CD4-positive, alpha-beta T cell treated with Interleukin-4 for 4 hours (primary cell): ENCODE measurements around the gene TESMIN.

ENCODE experiments used
- DNase-seq: peaks from one replicate; pipeline ENCODE4 v3.0.0-alpha.2; 2020

The TESMIN gene

GRCh38 chr11:68751331-68751856, at the start of gene TESMIN:
Gene TESMIN, minus strand, starts transcription at chr11:68751520. Its CDS starts 860 bp downstream, at chr11:68750660.
- peak; percentile 82 for DNase-seq

DNA sequence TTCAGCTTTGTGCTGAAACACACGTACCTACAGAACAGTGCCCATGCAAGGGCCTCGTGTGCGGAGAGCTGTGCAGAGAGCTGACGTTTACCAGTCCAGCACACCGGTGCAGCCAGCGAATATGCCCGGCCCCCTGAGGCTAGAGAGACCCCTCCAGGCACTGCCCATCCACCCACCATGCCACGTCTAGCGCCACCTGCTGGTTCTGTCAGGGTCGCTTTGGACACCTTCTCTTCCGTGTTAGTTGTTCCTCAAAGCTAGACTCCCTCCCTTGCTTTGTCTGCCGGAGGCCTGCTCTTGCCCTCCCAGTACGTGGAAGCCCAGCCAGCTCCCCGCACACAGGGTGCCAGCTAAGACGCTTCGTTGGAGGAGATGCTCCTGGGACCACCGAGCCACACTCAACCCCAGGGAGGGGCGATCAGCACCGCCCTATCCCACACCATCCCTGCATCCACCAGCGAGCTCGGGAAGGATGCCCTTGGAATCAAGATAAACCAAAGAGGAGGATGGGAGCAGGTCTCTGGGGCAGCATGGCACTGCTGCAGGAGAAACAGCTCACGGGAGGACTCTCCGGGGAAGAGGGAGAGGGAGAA, 47.0 kb upstream of the TESMIN start:
- DNase-seq, result peak; percentile 30

- DNase-seq, result no peak
These were observed 45.5 kb upstream of the TESMIN start for GRCh38 chr11:68796801-68797200.

DNA sequence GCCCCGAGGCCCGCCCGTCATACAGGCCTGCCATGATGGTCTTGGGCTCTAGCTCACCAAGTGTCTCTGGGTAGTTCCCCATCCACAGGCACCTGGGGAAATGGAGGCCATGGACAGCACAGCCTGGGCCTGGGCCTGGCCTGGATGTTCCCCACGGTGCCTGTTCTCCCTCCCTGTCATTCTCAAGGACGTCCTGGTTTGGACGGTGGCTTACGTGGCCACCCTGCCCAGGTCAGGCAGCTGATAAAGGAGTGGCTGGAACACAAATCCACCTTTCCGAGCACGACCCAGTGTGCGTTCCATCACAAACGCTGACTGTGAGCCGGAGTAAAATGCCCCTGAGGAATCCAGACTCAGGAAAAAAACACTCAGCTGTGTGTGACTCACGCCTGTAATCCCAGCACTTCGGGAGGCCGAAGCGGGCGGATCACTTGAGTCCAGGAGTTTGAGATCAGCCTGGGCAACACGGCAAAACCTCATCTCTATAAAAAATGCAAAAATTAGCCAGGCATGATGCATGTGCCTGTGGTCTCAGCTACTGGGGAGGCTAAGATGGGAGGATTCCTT, 41.2 kb upstream of the TESMIN start:
- DNase-seq, result no peak

DNA sequence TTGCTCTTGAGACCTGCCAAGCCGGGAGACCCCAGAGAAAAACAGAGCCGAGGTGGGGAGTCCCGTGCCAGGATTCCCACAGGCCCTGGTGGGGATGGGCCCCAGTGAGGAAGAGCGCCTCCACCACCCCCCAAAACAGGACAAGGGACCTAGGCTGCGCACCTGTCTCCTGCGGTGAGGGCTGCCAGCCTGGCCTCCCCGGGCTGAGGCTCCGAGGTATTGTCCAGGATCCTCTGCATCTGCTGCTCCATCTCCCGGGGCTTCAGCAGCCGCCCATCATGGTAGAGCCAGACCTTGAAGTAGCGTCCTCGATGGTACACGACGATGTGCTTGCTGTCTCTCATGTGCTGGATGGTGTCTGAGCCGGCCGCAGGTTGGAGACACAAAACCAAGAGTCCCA, 33.3 kb upstream of the TESMIN start:
- DNase-seq, result no peak

GRCh38 chr11:68783216-68783821, 32.0 kb upstream of the TESMIN start:
- DNase-seq, result no peak

- DNase-seq, result no peak
These were observed 31.4 kb upstream of the TESMIN start for GRCh38 chr11:68782711-68783110.

DNA sequence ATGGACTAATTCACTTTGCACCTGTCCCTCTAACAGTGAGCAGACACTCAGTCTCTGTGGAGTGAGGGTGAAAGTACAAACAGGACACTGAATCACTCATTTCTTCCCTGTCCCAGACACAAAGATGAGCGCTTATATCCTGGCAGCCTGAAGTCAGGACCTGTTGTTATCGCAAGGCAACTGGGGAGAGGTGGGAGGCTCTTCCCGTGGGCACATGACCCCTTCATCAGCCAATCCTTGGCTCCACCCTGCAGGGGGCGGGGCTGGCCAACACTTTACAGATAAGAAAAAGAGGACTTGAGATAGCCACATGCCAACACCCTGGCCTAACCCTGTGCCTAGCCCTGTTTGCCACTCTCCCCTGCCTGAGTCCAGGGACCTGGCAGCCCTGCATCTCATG, 29.5 kb upstream of the TESMIN start:
- DNase-seq, result no peak

- DNase-seq, result no peak
These were observed 26.9 kb upstream of the TESMIN start for GRCh38 chr11:68778205-68778604.

DNA sequence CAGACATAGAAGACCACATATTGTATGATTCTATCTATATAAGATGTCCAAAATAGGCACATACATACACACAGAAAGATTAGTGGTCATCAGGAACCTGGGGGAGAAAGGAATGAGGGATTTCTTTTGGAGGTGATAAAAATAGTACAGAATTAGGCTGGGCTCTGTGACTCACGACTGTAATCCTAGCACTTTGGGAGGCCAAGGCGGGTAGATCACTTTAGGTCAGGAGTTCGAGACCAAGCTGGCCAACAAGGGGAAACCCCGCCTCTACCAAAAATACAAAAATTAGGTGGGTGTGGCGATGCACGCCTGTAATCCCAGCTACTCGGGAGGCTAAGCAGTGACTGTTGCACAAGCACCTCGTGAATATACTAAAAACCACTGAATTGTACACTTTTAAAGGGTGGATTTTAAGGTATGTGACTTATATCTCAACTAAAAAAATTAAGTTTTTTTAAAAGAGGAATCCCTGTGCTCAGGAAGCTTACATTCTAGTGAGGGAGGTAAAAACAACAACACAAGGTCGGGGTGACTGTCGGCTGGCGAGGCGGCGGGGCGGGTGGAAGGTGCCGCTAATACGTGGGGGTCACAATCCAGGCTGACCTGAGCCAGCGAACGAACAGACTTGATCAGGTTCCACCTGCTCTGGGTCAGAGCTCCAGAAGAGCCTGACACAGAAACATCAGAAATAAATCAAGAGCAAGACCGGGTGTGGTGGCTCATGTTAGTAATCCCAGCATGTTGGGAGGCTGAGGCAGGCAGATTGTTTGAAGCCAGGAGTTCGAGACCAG, 25.3 kb upstream of the TESMIN start:
- no peak for DNase-seq

GRCh38 chr11:68775951-68776388, 24.6 kb upstream of the TESMIN start:
- no peak for DNase-seq

GRCh38 chr11:68774194-68774585, 22.9 kb upstream of the TESMIN start:
- DNase-seq, result no peak

DNA sequence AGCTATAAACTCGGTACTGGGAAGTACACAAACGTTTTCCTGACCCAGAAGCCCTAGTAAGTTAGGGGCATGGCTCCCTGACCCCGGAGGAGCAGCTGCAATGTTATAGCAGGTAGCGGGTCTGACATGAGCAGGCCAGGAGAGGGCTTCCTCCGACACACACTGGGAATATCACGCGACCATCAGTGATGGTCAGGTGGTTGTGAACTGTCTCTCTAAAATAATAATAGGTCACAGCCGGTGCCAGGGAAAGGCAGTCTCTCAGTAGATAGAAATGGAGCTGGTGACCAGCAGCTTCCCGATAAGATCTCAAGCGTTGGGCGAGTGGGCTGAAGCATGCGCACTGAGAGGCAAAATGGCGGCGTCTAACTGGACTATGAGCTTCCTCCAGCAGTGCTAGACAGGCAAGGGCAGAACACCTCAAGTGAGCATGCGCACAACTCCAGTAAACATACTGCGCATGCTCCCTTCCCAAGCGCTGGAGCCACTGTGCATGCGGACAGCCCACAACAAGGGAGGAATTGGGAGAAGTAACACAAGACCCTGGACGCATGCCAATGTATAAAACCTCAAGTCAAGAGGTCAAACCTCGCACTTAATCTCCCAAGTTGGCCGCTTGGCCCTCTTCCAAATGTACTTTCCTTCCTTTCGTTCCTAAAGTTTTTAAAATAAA, 22.3 kb upstream of the TESMIN start:
- no peak for DNase-seq

DNA sequence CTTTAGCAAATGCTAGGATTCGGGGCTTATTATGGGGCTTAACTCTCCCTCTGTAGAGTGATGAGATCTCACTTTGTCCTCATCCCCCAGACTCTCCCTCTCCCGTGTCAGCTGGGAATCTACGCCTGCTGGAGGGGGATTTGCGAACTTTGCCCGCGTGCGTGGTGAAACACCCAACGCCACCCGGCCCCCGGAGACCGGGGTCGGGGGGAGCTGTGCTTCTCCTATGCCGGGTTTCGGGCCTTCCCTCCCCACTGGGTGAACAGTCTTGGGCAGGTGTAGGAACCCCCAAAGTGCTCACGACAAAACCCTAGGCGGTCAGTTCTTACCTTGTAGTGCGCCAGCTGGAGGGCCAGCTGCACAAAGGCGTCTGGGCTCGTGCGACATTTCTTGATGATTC, 21.6 kb upstream of the TESMIN start:
- DNase-seq, result no peak

DNA sequence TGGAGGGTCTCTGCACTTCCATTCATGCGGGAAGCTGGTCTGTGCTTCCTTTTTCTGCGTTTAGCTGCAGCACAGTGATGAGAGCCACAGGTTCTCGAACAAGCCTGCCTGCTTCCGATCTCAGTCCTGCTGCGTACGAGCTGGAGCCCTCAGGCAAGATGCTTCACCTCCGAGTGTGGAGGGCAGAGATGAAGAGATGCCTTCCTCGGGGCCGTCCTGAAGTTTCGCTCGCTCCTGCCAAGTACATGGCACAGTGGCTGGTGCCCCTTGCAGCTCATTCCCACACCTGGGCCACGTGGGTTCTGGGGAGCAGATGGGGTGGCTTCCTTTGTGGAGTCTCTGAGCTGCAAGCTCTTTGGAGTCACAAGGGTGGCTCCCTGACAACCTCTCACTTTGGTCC, 19.5 kb upstream of the TESMIN start:
- no peak for DNase-seq

DNA sequence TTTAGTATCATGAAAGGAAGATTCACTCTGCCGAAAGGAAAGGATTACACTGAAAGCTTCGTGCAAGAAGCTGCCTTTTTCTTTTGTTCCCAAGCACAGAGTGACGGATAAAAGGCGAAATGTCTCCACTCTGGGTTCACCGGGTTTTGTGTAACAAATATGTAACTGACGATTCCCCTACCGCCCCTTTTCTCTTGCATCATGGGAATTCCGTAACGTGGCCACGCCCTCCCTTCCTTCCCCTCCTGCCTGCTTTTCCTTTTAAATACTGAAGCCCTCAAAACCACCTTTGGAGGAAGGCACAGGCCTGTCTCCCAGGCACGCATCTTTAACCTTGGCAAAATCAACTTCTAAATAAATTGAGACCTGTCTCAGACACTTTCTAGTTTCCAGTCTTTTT, 16.4 kb upstream of the TESMIN start:
- DNase-seq, result no peak

GRCh38 chr11:68766786-68767185, 15.5 kb upstream of the TESMIN start:
- no peak for DNase-seq

GRCh38 chr11:68764746-68765145, 13.4 kb upstream of the TESMIN start:
- no peak for DNase-seq

DNA sequence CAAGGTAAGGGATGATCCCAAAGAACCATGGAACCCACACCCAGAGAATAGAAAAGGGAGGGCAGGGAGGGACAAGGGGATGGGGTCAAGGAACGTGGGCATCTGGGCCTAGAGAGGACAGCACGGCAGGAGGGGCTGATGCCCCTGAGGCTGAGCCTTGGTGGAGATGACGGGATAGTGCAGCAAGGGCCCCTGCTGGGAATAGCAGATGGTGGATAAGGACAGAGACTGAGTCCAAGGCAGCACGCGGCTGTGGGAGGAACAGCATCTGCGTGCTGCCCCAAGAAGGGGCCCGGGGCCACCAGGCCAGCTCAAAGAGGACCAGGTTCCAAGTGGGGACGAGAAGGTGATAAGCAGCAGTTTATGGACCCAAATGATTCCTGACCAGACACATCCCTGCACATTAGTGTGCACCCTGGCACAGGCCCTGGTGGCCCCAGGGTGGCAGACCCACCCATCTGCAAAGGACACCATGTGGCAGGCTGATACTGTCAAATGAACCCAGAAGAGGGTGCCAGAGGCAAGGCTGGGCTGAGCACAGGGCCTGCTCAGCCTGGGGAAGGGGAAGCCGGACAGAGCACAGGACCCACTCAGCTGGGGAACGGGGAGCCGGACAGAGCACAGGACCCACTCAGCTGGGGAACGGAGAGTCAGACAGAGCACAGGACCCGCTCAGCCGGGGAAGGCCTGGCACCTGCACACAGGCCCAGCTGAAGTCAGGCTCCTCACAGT, 12.8 kb upstream of the TESMIN start:
- DNase-seq, result no peak

DNA sequence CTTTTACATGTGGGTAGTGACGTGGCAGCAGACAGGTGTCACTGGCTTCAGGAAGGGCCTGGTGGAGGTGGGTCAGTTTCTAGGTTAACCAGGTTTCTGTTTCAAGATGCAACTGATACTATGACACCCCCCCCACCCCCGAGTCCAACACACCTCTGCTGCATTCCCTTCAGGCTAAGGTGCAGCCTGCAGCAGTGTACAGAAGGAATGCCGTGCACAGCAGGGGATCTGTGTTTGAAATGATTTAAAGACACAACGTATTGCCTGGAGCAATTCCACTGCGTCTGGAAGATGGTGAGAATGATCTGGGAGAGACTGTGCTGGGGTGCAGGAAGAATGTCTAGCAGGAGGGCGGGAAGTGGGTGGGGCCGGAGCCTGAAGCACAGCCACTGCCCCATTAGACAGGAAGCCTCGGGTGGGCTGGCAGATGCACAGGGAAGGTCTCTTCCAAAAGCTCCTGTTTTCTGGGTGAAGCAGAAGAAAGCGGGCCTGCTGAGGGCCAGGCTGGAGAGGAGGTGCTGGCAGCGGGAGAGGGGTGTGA, 11.9 kb upstream of the TESMIN start:
- no peak for DNase-seq

GRCh38 chr11:68762481-68762880, 11.2 kb upstream of the TESMIN start:
- DNase-seq, result no peak

DNA sequence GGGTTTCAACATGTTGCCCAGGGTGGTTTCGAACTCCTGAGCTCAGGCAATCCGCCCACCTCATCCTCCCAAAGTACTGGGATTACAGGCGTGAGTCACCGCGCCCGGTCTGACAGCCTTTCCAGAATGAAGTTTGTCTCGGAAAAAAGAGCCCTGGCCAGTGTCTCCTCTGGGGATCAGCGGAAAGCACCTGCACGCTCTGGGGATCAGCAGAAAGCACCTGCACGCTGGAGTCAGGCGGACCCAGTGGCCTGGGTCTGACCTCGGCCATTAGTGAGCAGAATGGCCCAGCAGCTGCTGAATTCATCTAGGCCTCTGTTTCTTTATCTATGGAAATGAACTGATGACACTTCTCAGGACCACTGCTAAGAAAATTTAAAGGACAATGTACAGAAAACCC, 10.5 kb upstream of the TESMIN start:
- no peak for DNase-seq
